Transverse colon (tissue), 4 donors: ENCODE results near the gene LCA5L. TPM values are rescaled to one million over a fixed set of nuclear protein-coding genes. Genes with fewer than 3 reads are reported as not detected.

Experiments
- DNase-seq: peaks from one replicate; pipeline ENCODE4 v3.0.0-alpha.2; 2019
- H3K27ac ChIP-seq, 4 donors: fragments of 200-600 bp; sonication (generic); 2 replicates each; pipeline ENCODE4 v1.5.1; 2016 to 2018; ENCODE audit warnings: inconsistent platforms in 4 of 4
- H3K27me3 ChIP-seq: fragments of 200-600 bp; sonication (generic); 2 replicates; pipeline ENCODE4 v1.5.1; 2017; ENCODE audit warnings: inconsistent platforms
- H3K36me3 ChIP-seq, 4 donors: fragments of 200-600 bp; sonication (generic); 2 replicates each; pipeline ENCODE4 v1.5.1; 2017 to 2019; ENCODE audit warnings: inconsistent platforms in 4 of 4
- H3K4me1 ChIP-seq, 4 donors: fragments of 200-600 bp; sonication (generic); 2 replicates each; pipeline ENCODE4 v1.5.1; 2017 to 2020; ENCODE audit warnings: inconsistent platforms in 4 of 4
- H3K4me3 ChIP-seq, 4 donors: fragments of 200-600 bp; sonication (generic); 1 replicate in 1 of 4; 2 replicates in 3 of 4; pipeline versions ENCODE4 v1.5.1 to v1.6.1; 2017 to 2019; ENCODE audit warnings: inconsistent platforms in 4 of 4
- H3K9me3 ChIP-seq, 2 donors: fragments of 200-600 bp; sonication (generic); 2 replicates each; pipeline ENCODE4 v1.5.1; 2017 to 2019; ENCODE audit warnings: inconsistent platforms in 2 of 2
- CTCF ChIP-seq, 5 experiments: fragments of 200-600 bp in 3 of 5; fragments of 450-650 bp in 2 of 5; sonication (generic) in 3 of 5; IDR thresholded peaks; 1 replicate in 2 of 5; 2 replicates in 3 of 5; pipeline ENCODE4 v1.5.1; 2016 to 2017; ENCODE audit warnings: antibody characterized with exemption in 5 of 5, inconsistent platforms in 3 of 5, mild to moderate bottlenecking in 2 of 5, moderate library complexity in 1 of 5
- EP300 ChIP-seq: sonication (generic); formaldehyde crosslinking; IDR thresholded peaks from one replicate; pipeline ENCODE4 v1.6.1; 2017; ENCODE audit warnings: antibody characterized with exemption, low read depth
- POLR2A ChIP-seq: fragments of 450-650 bp; IDR thresholded peaks from one replicate; pipeline ENCODE4 v1.6.1; 2016; ENCODE audit warnings: antibody characterized with exemption, mild to moderate bottlenecking, moderate library complexity
- POLR2AphosphoS5 ChIP-seq, 3 donors: sonication (generic); formaldehyde crosslinking; IDR thresholded peaks; one replicate each; pipeline ENCODE4 v1.6.1; 2016; ENCODE audit warnings: antibody characterized with exemption in 3 of 3
- WGBS, 2 donors: methylation state at CpG; one replicate each; pipeline ENCODE4 v1.1.5; 2018; ENCODE audit warnings: low coverage in 1 of 2; 5-methylcytosine and 5-hydroxymethylcytosine counted together
- in situ Hi-C, 4 donors: fragments of 200-750 bp; cut with MboI; loops; one replicate each; pipeline versions ENCODE4 v1.15.0 to v1.15.1; 2017; ENCODE audit warnings: low sequenced_read_pairs in 3 of 4, low pct_ligation_motif_present in 1 of 4, low pct_unique_long_range_greater_than_20kb in 1 of 4
- intact Hi-C: fragments of 100-400 bp; cut with DNase I; formaldehyde crosslinking; loops from one replicate; pipeline ENCODE4 v1.15.1; 2023; ENCODE audit warnings: low total_unique reads
- total RNA-seq, 4 donors: library from RNA; depleted of rRNA; stranded (reverse); fragments of >200 nt; gene quantifications; one replicate each; pipeline ENCODE4 v1.1.0, GENCODE V29; 2016

Gene LCA5L
- total RNA-seq, 4 donors from 2014 or later = 0.55 to 0.79 TPM; not detected in 2

- H3K27me3 ChIP-seq = no peaks in the 10 kb centered on the region
- no peaks in the 10 kb centered on the region for H3K9me3 ChIP-seq
- H3K4me3 ChIP-seq = peak overlapping the region in 1 of 4 donors; percentile 2
- no peaks in the 10 kb centered on the region for H3K36me3 ChIP-seq
- peaks cover 0 to 6% (median 0%) of the 10 kb centered on the region in 4 donors for H3K4me1 ChIP-seq
- peak overlapping the region; percentile 26 to 72 (median 51) for H3K27ac ChIP-seq
- no peak for DNase-seq
- in situ Hi-C loops = no loop called here
- intact Hi-C loops = no loop called here
- TF ChIP-seq CTCF (IDR thresholded peaks at IDR 0.05) (no peak), POLR2AphosphoS5 (IDR thresholded peaks at IDR 0.05) (no peak), EP300 (no peak), POLR2A (no peak)
- WGBS, 2 donors = 89 to 90% methylated on average over 4 to 6 of the region's 6 CpGs
These were observed 7.4 kb upstream of the LCA5L start for GRCh38 chr21:39452970-39453342.

- TF ChIP-seq POLR2AphosphoS5 (IDR thresholded peaks at IDR 0.05) = no peak
- TF ChIP-seq CTCF (IDR thresholded peaks at IDR 0.05) = no peak
- no peak for DNase-seq
- H3K27me3 ChIP-seq = no peaks in the 10 kb centered on the region
- intact Hi-C loops (no loop called here), in situ Hi-C loops (no loop called here)
- H3K9me3 ChIP-seq = no peaks in the 10 kb centered on the region
- H3K4me1 ChIP-seq = peaks cover 0 to 6% (median 0%) of the 10 kb centered on the region in 4 donors
- 76 to 77% methylated on average over 8 to 10 of the region's 10 CpGs for WGBS, 2 donors
- peak overlapping the region in 2 of 4 donors; percentile 3 to 29 for H3K4me3 ChIP-seq
- no peaks in the 10 kb centered on the region for H3K36me3 ChIP-seq
- peak overlapping the region; percentile 44 to 72 (median 54) for H3K27ac ChIP-seq
These were observed 6.8 kb upstream of the LCA5L start for GRCh38 chr21:39452207-39452969.

- H3K9me3 ChIP-seq = no peaks in the 10 kb centered on the region
- 59 to 83% methylated on average over 5 to 14 of the region's 15 CpGs for WGBS, 2 donors
- H3K4me1 ChIP-seq = peaks cover 0 to 6% (median 0%) of the 10 kb centered on the region in 4 donors
- peak within 1 kb of the TSS in 2 of 4 donors; percentile 3 to 29 for H3K4me3 ChIP-seq
- peak within 1 kb of the TSS; percentile 44 to 72 (median 54) for H3K27ac ChIP-seq
- H3K36me3 ChIP-seq = no peaks in the 10 kb centered on the region
- in situ Hi-C loops (no loop called here), intact Hi-C loops (no loop called here)
- DNase-seq = no peak
- TF ChIP-seq CTCF (IDR thresholded peaks at IDR 0.05) (no peak), POLR2A (no peak), EP300 (no peak), POLR2AphosphoS5 (IDR thresholded peaks at IDR 0.05) (no peak)
- H3K27me3 ChIP-seq = no peaks in the 10 kb centered on the region
These were observed 6.0 kb upstream of the LCA5L start, which contains the start of gene SH3BGR for GRCh38 chr21:39451332-39452206. SH3BGR (plus strand) TSS chr21:39451970; CDS start chr21:39452097, 127 bp downstream.

- no peak overlapping the region for H3K27ac ChIP-seq
- 94 to 100% methylated on average over 2 to 7 of the region's 7 CpGs for WGBS, 2 donors
- H3K4me3 ChIP-seq = no peak overlapping the region
- H3K27me3 ChIP-seq = no peaks in the 10 kb centered on the region
- intact Hi-C loops (no loop called here), in situ Hi-C loops (no loop called here)
- no peak for TF ChIP-seq POLR2A
- no peak for TF ChIP-seq POLR2AphosphoS5 (IDR thresholded peaks at IDR 0.05)
- no peak for TF ChIP-seq CTCF (IDR thresholded peaks at IDR 0.05)
- no peak for TF ChIP-seq EP300
- peaks cover 0 to 19% (median 8%) of the 10 kb centered on the region in 4 donors for H3K4me1 ChIP-seq
- H3K9me3 ChIP-seq = no peaks in the 10 kb centered on the region
- H3K36me3 ChIP-seq = no peaks in the 10 kb centered on the region
- no peak for DNase-seq
These were observed 1.7 kb upstream of the LCA5L start for GRCh38 chr21:39447264-39447663.
